Caco-2 (cell line): ENCODE data around the gene OR2T10. TPM values are rescaled to one million over a fixed set of nuclear protein-coding genes. Genes with fewer than 3 reads are reported as not detected.

ENCODE experiments used
- BruUV-seq: library from RNA; stranded (reverse); fragments of 400-500 nt; replicated peaks from 2 replicates; lab custom pipeline; 2021; lab: Mats Ljungman, UMichigan
- CTCF ChIA-PET: fragments of 300-600 bp; sonication (Branson Sonifier 250); formaldehyde crosslinking; loops from one replicate; lab custom pipeline; 2022; ENCODE audit warnings: antibody characterized with exemption; lab: Charles Lee
- POLR2A ChIA-PET: fragments of 300-600 bp; sonication (Branson Sonifier 250); formaldehyde crosslinking; loops from one replicate; lab custom pipeline; 2022; ENCODE audit warnings: antibody characterized with exemption; lab: Charles Lee
- DNase-seq, 2 experiments: peaks; one replicate each; pipeline versions ENCODE4 v3.0.0 to v3.0.0-alpha.2; 2020 to 2022
- H3K27me3 ChIP-seq: replicated peaks from 2 replicates; pipeline ENCODE4 v1.6.0; 2011; ENCODE audit warnings: low read length; ENCODE audit not compliant: control insufficient read depth, insufficient read depth
- H3K36me3 ChIP-seq: 2 replicates; pipeline ENCODE4 v1.5.1; 2011; ENCODE audit warnings: low read length; ENCODE audit not compliant: control insufficient read depth, insufficient read depth
- H3K4me1 ChIP-seq: fragments of 250-450 bp; sonication (Bioruptor Pico); 2 replicates; pipeline ENCODE4 v1.5.1; 2020; ENCODE audit warnings: mild to moderate bottlenecking
- H3K4me3 ChIP-seq: 2 replicates; pipeline ENCODE4 v1.5.1; 2011; ENCODE audit warnings: low read depth, mild to moderate bottlenecking, control low read depth, low read length
- H3K9me3 ChIP-seq: fragments of 250-450 bp; sonication (Bioruptor Pico); 2 replicates; pipeline ENCODE4 v1.5.1; 2020; ENCODE audit warnings: mild to moderate bottlenecking, moderate library complexity
- H3K27ac Mint-ChIP-seq: one replicate; pipeline ENCODE4 v1.8.0; 2022; ENCODE audit warnings: mixed read lengths; ENCODE audit not compliant: unreplicated experiment
- H3K27me3 Mint-ChIP-seq: one replicate; pipeline ENCODE4 v1.8.0; 2022; ENCODE audit warnings: mixed read lengths; ENCODE audit not compliant: insufficient read depth, unreplicated experiment
- H3K36me3 Mint-ChIP-seq: one replicate; pipeline ENCODE4 v1.8.0; 2022; ENCODE audit warnings: mild to moderate bottlenecking, mixed read lengths; ENCODE audit not compliant: insufficient read depth, unreplicated experiment
- H3K4me1 Mint-ChIP-seq: one replicate; pipeline ENCODE4 v1.8.0; 2022; ENCODE audit warnings: low read depth, mixed read lengths; ENCODE audit not compliant: unreplicated experiment
- H3K4me3 Mint-ChIP-seq: one replicate; pipeline ENCODE4 v1.8.0; 2022; ENCODE audit warnings: mild to moderate bottlenecking, moderate library complexity, mixed read lengths; ENCODE audit not compliant: unreplicated experiment
- H3K9me3 Mint-ChIP-seq: one replicate; pipeline ENCODE4 v1.8.0; 2022; ENCODE audit warnings: mixed read lengths; ENCODE audit not compliant: unreplicated experiment
- intact Hi-C: fragments of 100-400 bp; cut with micrococcal nuclease; formaldehyde crosslinking; loops from one replicate; pipeline ENCODE4 v1.10.0; 2022; ENCODE audit not compliant: unreplicated experiment
- total RNA-seq: library from RNA; stranded (reverse); gene quantifications from 2 replicates; pipeline ENCODE4 v1.2.3, GENCODE V29; 2022
- TF ChIP-seq, protein P1 (sequence below), 2 experiments: fragments of 200-600 bp in 1 of 2; IDR thresholded peaks; 1 replicate in 1 of 2; 2 replicates in 1 of 2; pipeline versions ENCODE4 v1.5.1 to v1.8.0; 2011 to 2022; ENCODE audit warnings: antibody characterized with exemption in 1 of 2, control low read depth in 1 of 2, inconsistent platforms in 1 of 2, low read depth in 1 of 2, low read length in 1 of 2, mild to moderate bottlenecking in 1 of 2, moderate library complexity in 1 of 2; ENCODE audit not compliant: insufficient read depth in 1 of 2, severe bottlenecking in 1 of 2, unreplicated experiment in 1 of 2

OR2T10 gene
- total RNA-seq, 1 experiment from 2014 or later, result not detected

DNA sequence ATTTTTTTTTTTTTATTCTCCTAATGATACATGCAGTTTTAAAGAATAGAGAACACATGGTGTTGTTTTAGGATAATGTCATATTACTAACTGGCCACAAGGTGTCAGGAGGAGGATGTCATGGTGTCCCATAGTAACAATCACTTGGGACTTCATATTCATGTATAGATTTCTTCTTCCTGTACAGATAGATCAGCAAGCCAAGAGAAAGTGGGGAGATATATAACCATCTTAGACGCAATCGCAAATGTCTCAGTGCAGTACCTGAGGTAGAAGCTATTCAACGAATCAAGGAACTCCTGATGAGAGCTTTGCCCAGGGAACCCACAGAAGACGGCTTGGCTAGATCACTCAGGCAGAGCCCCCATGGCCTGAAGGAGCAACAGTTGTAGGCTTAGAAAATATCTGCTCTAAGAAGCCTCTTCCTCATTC is 25.1 kb upstream of the OR2T10 start:
- Mint-ChIP-seq H3K36me3 (no peaks in the 10 kb centered on the region), H3K27ac (no peak overlapping the region), H3K4me3 (no peak overlapping the region), H3K4me1 (no peaks in the 10 kb centered on the region), H3K9me3 (no peaks in the 10 kb centered on the region), H3K27me3 (peaks cover 14% of the 10 kb centered on the region)
- peak in 1 of 2 experiments; percentile 12 for DNase-seq
- TF ChIP-seq, protein P1, sequence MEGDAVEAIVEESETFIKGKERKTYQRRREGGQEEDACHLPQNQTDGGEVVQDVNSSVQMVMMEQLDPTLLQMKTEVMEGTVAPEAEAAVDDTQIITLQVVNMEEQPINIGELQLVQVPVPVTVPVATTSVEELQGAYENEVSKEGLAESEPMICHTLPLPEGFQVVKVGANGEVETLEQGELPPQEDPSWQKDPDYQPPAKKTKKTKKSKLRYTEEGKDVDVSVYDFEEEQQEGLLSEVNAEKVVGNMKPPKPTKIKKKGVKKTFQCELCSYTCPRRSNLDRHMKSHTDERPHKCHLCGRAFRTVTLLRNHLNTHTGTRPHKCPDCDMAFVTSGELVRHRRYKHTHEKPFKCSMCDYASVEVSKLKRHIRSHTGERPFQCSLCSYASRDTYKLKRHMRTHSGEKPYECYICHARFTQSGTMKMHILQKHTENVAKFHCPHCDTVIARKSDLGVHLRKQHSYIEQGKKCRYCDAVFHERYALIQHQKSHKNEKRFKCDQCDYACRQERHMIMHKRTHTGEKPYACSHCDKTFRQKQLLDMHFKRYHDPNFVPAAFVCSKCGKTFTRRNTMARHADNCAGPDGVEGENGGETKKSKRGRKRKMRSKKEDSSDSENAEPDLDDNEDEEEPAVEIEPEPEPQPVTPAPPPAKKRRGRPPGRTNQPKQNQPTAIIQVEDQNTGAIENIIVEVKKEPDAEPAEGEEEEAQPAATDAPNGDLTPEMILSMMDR (IDR thresholded peaks at IDR 0.05; ENCODE audit: insufficient read depth in 1 of 2, low read depth in 1 of 2, low read length in 1 of 2, severe bottlenecking in 1 of 2, unreplicated experiment in 1 of 2), result peak in 1 of 2 experiments; percentile 51
- Histone ChIP-seq H3K9me3 (no peaks in the 10 kb centered on the region), H3K4me1 (no peaks in the 10 kb centered on the region), H3K36me3 (no peaks in the 10 kb centered on the region), H3K4me3 (no peak overlapping the region), H3K27me3 (no peaks in the 10 kb centered on the region)
- BruUV-seq, result no TSS peak
- ChIA-PET CTCF (no interaction called here), POLR2A (no interaction called here)
- intact Hi-C loops, result loop anchor here (1.0 kb wide), 2 partner anchors 65 to 185 kb away; no protein-coding TSS in a partner anchor

DNA sequence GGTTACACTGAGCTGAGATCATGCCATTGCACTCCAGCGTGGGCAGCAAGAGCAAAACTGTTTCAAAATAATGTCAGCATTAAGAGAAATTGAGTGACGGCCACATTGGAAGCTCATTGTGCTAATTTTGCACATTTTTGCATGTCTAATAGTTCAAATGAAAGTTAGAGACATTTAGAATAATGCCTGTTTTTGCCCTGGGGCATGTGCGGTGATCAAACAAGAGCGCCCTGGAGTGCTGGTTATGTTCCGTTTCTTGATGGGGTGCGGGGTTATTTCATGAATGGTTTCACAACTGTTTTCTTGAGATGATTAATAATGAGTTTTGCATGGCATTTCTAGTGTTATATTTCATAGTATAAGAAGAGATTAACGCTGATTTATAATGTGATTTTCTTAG is 24.3 kb upstream of the OR2T10 start:
- H3K36me3 Mint-ChIP-seq, result no peaks in the 10 kb centered on the region
- no peak overlapping the region for H3K4me3 Mint-ChIP-seq
- H3K9me3 ChIP-seq, result no peaks in the 10 kb centered on the region
- no TSS peak for BruUV-seq
- H3K9me3 Mint-ChIP-seq, result no peaks in the 10 kb centered on the region
- H3K27me3 Mint-ChIP-seq, result peaks cover 14% of the 10 kb centered on the region
- no peak overlapping the region for H3K27ac Mint-ChIP-seq
- POLR2A ChIA-PET, result no interaction called here
- CTCF ChIA-PET, result no interaction called here
- H3K27me3 ChIP-seq, result no peaks in the 10 kb centered on the region
- no peak for DNase-seq
- H3K4me3 ChIP-seq, result no peak overlapping the region
- intact Hi-C loops, result loop anchor here (1.0 kb wide), 2 partner anchors 66 to 186 kb away; no protein-coding TSS in a partner anchor
- no peaks in the 10 kb centered on the region for H3K4me1 Mint-ChIP-seq
- no peaks in the 10 kb centered on the region for H3K4me1 ChIP-seq
- H3K36me3 ChIP-seq, result no peaks in the 10 kb centered on the region
- TF ChIP-seq, protein P1 (IDR thresholded peaks at IDR 0.05; ENCODE audit: insufficient read depth in 1 of 2, low read depth in 1 of 2, low read length in 1 of 2, severe bottlenecking in 1 of 2, unreplicated experiment in 1 of 2), result no peak

DNA sequence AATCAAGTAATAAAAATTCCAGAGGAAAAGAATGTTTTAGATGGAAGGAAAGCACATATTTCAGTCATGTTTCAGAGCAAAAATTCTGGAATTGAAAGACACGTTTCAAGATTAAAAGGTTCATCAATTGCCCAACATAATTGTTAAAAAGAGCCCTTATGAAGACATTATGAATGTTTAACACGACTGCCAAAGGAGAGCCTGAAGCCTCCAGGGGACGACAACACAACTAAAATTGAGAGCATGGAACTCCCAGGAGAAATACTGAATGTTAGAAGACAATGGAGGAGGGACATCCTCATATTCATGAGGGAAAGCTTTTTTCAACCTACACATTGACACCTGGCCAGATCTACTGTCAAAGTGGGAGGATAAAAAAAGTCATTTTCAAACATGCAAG is 21.4 kb upstream of the OR2T10 start:
- no peak overlapping the region for H3K27ac Mint-ChIP-seq
- Histone ChIP-seq H3K4me3 (no peak overlapping the region), H3K9me3 (no peaks in the 10 kb centered on the region), H3K36me3 (no peaks in the 10 kb centered on the region), H3K27me3 (no peaks in the 10 kb centered on the region), H3K4me1 (no peaks in the 10 kb centered on the region)
- no peaks in the 10 kb centered on the region for H3K9me3 Mint-ChIP-seq
- ChIA-PET POLR2A (no interaction called here), CTCF (no interaction called here)
- peak; percentile 62 to 73 for DNase-seq
- no peaks in the 10 kb centered on the region for H3K4me1 Mint-ChIP-seq
- BruUV-seq, result no TSS peak
- TF ChIP-seq, protein P1 (IDR thresholded peaks at IDR 0.05; ENCODE audit: insufficient read depth in 1 of 2, low read depth in 1 of 2, low read length in 1 of 2, severe bottlenecking in 1 of 2, unreplicated experiment in 1 of 2), result peak; percentile 58 to 74
- intact Hi-C loops, result loop anchor here (2.0 kb wide), 1 partner anchor 78 kb away; no protein-coding TSS in a partner anchor
- no peak overlapping the region for H3K4me3 Mint-ChIP-seq
- H3K27me3 Mint-ChIP-seq, result peaks cover 14% of the 10 kb centered on the region
- H3K36me3 Mint-ChIP-seq, result no peaks in the 10 kb centered on the region
